Caco-2 (cell line): ENCODE results near the gene PLPP3. TPM values are rescaled to one million over a fixed set of nuclear protein-coding genes. Genes with fewer than 3 reads are reported as not detected.
A peak's percentile ranks its signal among the peaks of the same experiment; 100 is the strongest.
"Not testable (repeated sequence)": the region's sequence is repeated elsewhere in the genome, so short reads cannot be mapped to it uniquely, and the experiment has no call there.

ENCODE experiments used
- BruUV-seq: library from RNA; stranded (reverse); fragments of 400-500 nt; replicated peaks from 2 replicates; lab custom pipeline; 2021; lab: Mats Ljungman, UMichigan
- CTCF ChIA-PET: fragments of 300-600 bp; sonication (Branson Sonifier 250); formaldehyde crosslinking; loops from one replicate; lab custom pipeline; 2022; ENCODE audit warnings: antibody characterized with exemption; lab: Charles Lee
- POLR2A ChIA-PET: fragments of 300-600 bp; sonication (Branson Sonifier 250); formaldehyde crosslinking; loops from one replicate; lab custom pipeline; 2022; ENCODE audit warnings: antibody characterized with exemption; lab: Charles Lee
- DNase-seq, 2 experiments: peaks; one replicate each; pipeline versions ENCODE4 v3.0.0 to v3.0.0-alpha.2; 2020 to 2022
- H3K27me3 ChIP-seq: replicated peaks from 2 replicates; pipeline ENCODE4 v1.6.0; 2011; ENCODE audit warnings: low read length; ENCODE audit not compliant: control insufficient read depth, insufficient read depth
- H3K36me3 ChIP-seq: 2 replicates; pipeline ENCODE4 v1.5.1; 2011; ENCODE audit warnings: low read length; ENCODE audit not compliant: control insufficient read depth, insufficient read depth
- H3K4me1 ChIP-seq: fragments of 250-450 bp; sonication (Bioruptor Pico); 2 replicates; pipeline ENCODE4 v1.5.1; 2020; ENCODE audit warnings: mild to moderate bottlenecking
- H3K4me3 ChIP-seq: 2 replicates; pipeline ENCODE4 v1.5.1; 2011; ENCODE audit warnings: low read depth, mild to moderate bottlenecking, control low read depth, low read length
- H3K9me3 ChIP-seq: fragments of 250-450 bp; sonication (Bioruptor Pico); 2 replicates; pipeline ENCODE4 v1.5.1; 2020; ENCODE audit warnings: mild to moderate bottlenecking, moderate library complexity
- H3K27ac Mint-ChIP-seq: one replicate; pipeline ENCODE4 v1.8.0; 2022; ENCODE audit warnings: mixed read lengths; ENCODE audit not compliant: unreplicated experiment
- H3K27me3 Mint-ChIP-seq: one replicate; pipeline ENCODE4 v1.8.0; 2022; ENCODE audit warnings: mixed read lengths; ENCODE audit not compliant: insufficient read depth, unreplicated experiment
- H3K36me3 Mint-ChIP-seq: one replicate; pipeline ENCODE4 v1.8.0; 2022; ENCODE audit warnings: mild to moderate bottlenecking, mixed read lengths; ENCODE audit not compliant: insufficient read depth, unreplicated experiment
- H3K4me1 Mint-ChIP-seq: one replicate; pipeline ENCODE4 v1.8.0; 2022; ENCODE audit warnings: low read depth, mixed read lengths; ENCODE audit not compliant: unreplicated experiment
- H3K4me3 Mint-ChIP-seq: one replicate; pipeline ENCODE4 v1.8.0; 2022; ENCODE audit warnings: mild to moderate bottlenecking, moderate library complexity, mixed read lengths; ENCODE audit not compliant: unreplicated experiment
- H3K9me3 Mint-ChIP-seq: one replicate; pipeline ENCODE4 v1.8.0; 2022; ENCODE audit warnings: mixed read lengths; ENCODE audit not compliant: unreplicated experiment
- intact Hi-C: fragments of 100-400 bp; cut with micrococcal nuclease; formaldehyde crosslinking; loops from one replicate; pipeline ENCODE4 v1.10.0; 2022; ENCODE audit not compliant: unreplicated experiment
- total RNA-seq: library from RNA; stranded (reverse); gene quantifications from 2 replicates; pipeline ENCODE4 v1.2.3, GENCODE V29; 2022
- TF ChIP-seq, protein P1 (sequence below), 2 experiments: fragments of 200-600 bp in 1 of 2; IDR thresholded peaks; 1 replicate in 1 of 2; 2 replicates in 1 of 2; pipeline versions ENCODE4 v1.5.1 to v1.8.0; 2011 to 2022; ENCODE audit warnings: antibody characterized with exemption in 1 of 2, control low read depth in 1 of 2, inconsistent platforms in 1 of 2, low read depth in 1 of 2, low read length in 1 of 2, mild to moderate bottlenecking in 1 of 2, moderate library complexity in 1 of 2; ENCODE audit not compliant: insufficient read depth in 1 of 2, severe bottlenecking in 1 of 2, unreplicated experiment in 1 of 2

Gene PLPP3
- total RNA-seq, 1 experiment from 2014 or later, result 41.0 TPM

GRCh38 chr1:56595397-56596191 lies 16.2 kb upstream of the PLPP3 start:
- H3K4me3 Mint-ChIP-seq, H3K4me1 ChIP-seq, H3K27me3 Mint-ChIP-seq, H3K9me3 Mint-ChIP-seq, BruUV-seq, intact Hi-C loops, H3K4me3 ChIP-seq, H3K27ac Mint-ChIP-seq, CTCF ChIA-PET, H3K36me3 ChIP-seq, H3K27me3 ChIP-seq, DNase-seq, H3K9me3 ChIP-seq, POLR2A ChIA-PET, H3K36me3 Mint-ChIP-seq: not testable (repeated sequence)
- peaks cover 10% of the 10 kb centered on the region for H3K4me1 Mint-ChIP-seq

GRCh38 chr1:56591909-56592308 lies 12.5 kb upstream of the PLPP3 start:
- ChIA-PET CTCF (no interaction called here), POLR2A (no interaction called here)
- no peak overlapping the region for H3K27ac Mint-ChIP-seq
- no peak overlapping the region for H3K4me3 Mint-ChIP-seq
- no peaks in the 10 kb centered on the region for H3K9me3 Mint-ChIP-seq
- no peak for DNase-seq
- TF ChIP-seq, protein P1, sequence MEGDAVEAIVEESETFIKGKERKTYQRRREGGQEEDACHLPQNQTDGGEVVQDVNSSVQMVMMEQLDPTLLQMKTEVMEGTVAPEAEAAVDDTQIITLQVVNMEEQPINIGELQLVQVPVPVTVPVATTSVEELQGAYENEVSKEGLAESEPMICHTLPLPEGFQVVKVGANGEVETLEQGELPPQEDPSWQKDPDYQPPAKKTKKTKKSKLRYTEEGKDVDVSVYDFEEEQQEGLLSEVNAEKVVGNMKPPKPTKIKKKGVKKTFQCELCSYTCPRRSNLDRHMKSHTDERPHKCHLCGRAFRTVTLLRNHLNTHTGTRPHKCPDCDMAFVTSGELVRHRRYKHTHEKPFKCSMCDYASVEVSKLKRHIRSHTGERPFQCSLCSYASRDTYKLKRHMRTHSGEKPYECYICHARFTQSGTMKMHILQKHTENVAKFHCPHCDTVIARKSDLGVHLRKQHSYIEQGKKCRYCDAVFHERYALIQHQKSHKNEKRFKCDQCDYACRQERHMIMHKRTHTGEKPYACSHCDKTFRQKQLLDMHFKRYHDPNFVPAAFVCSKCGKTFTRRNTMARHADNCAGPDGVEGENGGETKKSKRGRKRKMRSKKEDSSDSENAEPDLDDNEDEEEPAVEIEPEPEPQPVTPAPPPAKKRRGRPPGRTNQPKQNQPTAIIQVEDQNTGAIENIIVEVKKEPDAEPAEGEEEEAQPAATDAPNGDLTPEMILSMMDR (IDR thresholded peaks at IDR 0.05; ENCODE audit: insufficient read depth in 1 of 2, low read depth in 1 of 2, low read length in 1 of 2, severe bottlenecking in 1 of 2, unreplicated experiment in 1 of 2), result no peak
- Histone ChIP-seq H3K4me3 (no peak overlapping the region), H3K27me3 (no peaks in the 10 kb centered on the region), H3K36me3 (no peaks in the 10 kb centered on the region), H3K4me1 (peaks cover 8% of the 10 kb centered on the region), H3K9me3 (no peaks in the 10 kb centered on the region)
- BruUV-seq, result no TSS peak
- H3K4me1 Mint-ChIP-seq, result peaks cover 11% of the 10 kb centered on the region
- no peaks in the 10 kb centered on the region for H3K36me3 Mint-ChIP-seq
- H3K27me3 Mint-ChIP-seq, result no peaks in the 10 kb centered on the region
- intact Hi-C loops, result no loop called here

DNA sequence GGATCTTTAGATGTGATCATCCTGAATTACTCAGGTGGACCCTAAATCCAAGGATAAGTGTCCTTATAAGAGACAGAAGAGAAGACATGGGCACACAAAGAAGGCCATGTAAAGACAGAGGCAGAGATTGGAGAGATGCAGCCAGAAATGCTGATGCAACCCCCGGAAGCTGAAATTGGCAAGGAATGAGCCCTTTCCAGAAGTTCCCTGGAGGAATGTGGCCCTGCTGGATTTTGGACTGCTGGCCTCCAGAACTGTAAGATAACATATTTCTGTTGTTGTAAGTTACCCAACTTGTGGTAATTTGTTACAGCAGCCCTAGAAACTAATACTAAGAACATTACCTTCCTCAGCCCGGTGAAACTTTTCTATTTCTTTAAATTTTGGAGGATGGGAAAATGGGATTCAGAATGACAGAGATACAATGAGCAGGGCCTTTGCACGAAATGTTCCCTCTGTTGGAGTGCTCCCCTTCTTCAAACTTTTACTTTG lies 11.2 kb upstream of the PLPP3 start:
- Histone ChIP-seq H3K4me3 (no peak overlapping the region), H3K36me3 (no peaks in the 10 kb centered on the region), H3K9me3 (no peaks in the 10 kb centered on the region), H3K27me3 (no peaks in the 10 kb centered on the region), H3K4me1 (peaks cover 8% of the 10 kb centered on the region)
- H3K9me3 Mint-ChIP-seq, result no peaks in the 10 kb centered on the region
- ChIA-PET POLR2A (no interaction called here), CTCF (no interaction called here)
- H3K4me3 Mint-ChIP-seq, result no peak overlapping the region
- TF ChIP-seq, protein P1 (IDR thresholded peaks at IDR 0.05; ENCODE audit: insufficient read depth in 1 of 2, low read depth in 1 of 2, low read length in 1 of 2, severe bottlenecking in 1 of 2, unreplicated experiment in 1 of 2), result no peak
- BruUV-seq, result no TSS peak
- H3K4me1 Mint-ChIP-seq, result peaks cover 11% of the 10 kb centered on the region
- H3K36me3 Mint-ChIP-seq, result no peaks in the 10 kb centered on the region
- intact Hi-C loops, result no loop called here
- DNase-seq, result peak; percentile 49 to 56
- H3K27ac Mint-ChIP-seq, result no peak overlapping the region
- no peaks in the 10 kb centered on the region for H3K27me3 Mint-ChIP-seq
